ENCODE data around the gene PGAP2. TPM values are rescaled to one million over a fixed set of nuclear protein-coding genes. Genes with fewer than 3 reads are reported as not detected.

The PGAP2 gene
- total and polyA plus RNA-seq, 8 donors, result 13.5 to 32.9 (median 18.8) TPM

DNA sequence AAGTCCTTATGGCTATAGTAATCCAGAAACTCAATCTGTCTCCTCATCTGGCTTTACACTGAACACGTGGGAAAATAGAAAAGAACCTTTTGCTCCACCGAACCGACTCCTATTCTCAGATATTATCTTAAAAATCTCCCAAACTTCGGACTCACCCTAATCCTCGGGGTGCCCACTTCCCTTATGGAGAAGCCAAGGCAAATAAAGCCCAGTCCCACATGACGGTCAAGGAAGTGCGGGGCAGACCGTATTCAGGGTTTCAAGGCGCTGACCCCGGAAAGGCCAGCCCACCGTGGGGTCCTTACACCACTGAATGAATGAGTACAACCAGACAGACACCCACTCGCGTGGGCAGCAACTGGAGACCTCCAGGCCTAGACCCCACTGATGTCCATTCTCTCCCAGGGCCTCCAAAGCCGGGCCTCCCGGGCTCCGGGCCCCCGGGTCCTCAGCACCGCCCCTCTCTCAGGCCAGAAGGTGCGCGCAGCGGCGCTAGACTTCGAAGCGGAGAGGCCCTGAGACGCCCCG is 11.5 kb upstream of the PGAP2 start:
- intact Hi-C loops (cut with DNase I), result no loop called here
- DNase-seq, result no peak
- TF ChIP-seq, protein P1, sequence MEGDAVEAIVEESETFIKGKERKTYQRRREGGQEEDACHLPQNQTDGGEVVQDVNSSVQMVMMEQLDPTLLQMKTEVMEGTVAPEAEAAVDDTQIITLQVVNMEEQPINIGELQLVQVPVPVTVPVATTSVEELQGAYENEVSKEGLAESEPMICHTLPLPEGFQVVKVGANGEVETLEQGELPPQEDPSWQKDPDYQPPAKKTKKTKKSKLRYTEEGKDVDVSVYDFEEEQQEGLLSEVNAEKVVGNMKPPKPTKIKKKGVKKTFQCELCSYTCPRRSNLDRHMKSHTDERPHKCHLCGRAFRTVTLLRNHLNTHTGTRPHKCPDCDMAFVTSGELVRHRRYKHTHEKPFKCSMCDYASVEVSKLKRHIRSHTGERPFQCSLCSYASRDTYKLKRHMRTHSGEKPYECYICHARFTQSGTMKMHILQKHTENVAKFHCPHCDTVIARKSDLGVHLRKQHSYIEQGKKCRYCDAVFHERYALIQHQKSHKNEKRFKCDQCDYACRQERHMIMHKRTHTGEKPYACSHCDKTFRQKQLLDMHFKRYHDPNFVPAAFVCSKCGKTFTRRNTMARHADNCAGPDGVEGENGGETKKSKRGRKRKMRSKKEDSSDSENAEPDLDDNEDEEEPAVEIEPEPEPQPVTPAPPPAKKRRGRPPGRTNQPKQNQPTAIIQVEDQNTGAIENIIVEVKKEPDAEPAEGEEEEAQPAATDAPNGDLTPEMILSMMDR (IDR thresholded peaks at IDR 0.05), result no peak

DNA sequence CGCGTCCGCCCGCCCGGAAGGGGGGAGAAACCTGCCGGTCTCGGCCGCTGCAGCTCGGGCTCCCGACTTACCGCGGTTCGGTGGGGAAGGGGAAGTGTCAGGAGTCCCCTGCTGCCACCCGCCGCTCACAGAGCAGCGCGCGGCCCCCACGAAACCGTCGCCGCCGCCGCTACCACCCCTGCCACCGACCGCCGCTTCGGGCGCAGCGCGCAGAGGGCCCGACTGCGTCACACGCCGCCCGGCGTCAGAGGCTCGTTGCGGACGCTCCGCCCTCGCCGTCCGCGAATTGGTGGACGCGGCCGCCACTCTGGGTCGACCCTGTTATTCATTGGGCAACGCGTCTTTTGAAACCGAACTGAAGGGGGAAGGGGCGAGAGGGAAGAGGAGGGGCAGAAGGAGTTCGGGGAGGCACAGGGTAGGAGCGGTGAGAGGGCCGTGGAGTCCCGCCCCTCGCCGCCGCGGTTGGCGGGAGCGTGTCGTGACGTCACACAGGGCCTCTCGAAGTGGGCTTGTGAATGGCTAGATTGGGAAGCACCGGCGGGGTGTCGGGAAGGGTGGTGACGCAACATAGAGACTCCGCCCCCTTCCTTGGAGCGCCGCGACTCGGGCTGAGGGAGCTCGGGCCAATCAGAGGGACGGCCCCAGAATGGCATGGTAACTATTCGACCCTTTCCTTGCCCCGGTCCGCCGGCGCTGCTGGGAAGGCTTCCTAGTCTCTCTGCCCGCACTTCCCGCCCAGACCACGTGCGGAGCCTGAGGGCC is 10.8 kb upstream of the PGAP2 start, which contains the start of gene NUP98:
Gene NUP98, minus strand, starts transcription at position 226 of the 762 bp plus-strand sequence. CDS start 15,437 bp downstream, outside the sequence.
- H3K9me3 ChIP-seq, result no peaks in the 10 kb centered on the region
- DNase-seq (peak; percentile 98 to 100 (median 100)), FAIRE-seq (peak; percentile 97), ATAC-seq (peak; percentile 90 to 95 (median 93))
- peak within 1 kb of the TSS; percentile 75 to 95 (median 93) for H3K27ac ChIP-seq
- H3K36me3 ChIP-seq, result peaks cover 0 to 18% (median 0%) of the 10 kb centered on the region in 3 donors
- peak within 1 kb of the TSS; percentile 58 to 99 (median 77) for H3K4me3 ChIP-seq
- no peaks in the 10 kb centered on the region for H3K27me3 ChIP-seq
- TF ChIP-seq, protein P1 (IDR thresholded peaks at IDR 0.05), result no peak
- intact Hi-C loops (cut with DNase I), result no loop called here
- WGBS, 2 donors, result 0% methylated on average over 84 to 86 of the region's 86 CpGs
- peaks cover 7 to 16% (median 13%) of the 10 kb centered on the region in 3 donors for H3K4me1 ChIP-seq

More for the DNA sequence above, 11.5 kb upstream of the PGAP2 start:
- ATAC-seq (peak; percentile 23 to 52 (median 45)), FAIRE-seq (no peak)
- 0 to 1% methylated on average over 23 to 26 of the region's 26 CpGs for WGBS, 2 donors
- H3K36me3 ChIP-seq, result peaks cover 0 to 18% (median 0%) of the 10 kb centered on the region in 3 donors
- H3K9me3 ChIP-seq, result no peaks in the 10 kb centered on the region
- H3K4me1 ChIP-seq, result peaks cover 7 to 16% (median 13%) of the 10 kb centered on the region in 3 donors
- no peaks in the 10 kb centered on the region for H3K27me3 ChIP-seq
- peak overlapping the region; percentile 58 to 99 (median 77) for H3K4me3 ChIP-seq
- H3K27ac ChIP-seq, result peak overlapping the region; percentile 75 to 95 (median 93)

DNA sequence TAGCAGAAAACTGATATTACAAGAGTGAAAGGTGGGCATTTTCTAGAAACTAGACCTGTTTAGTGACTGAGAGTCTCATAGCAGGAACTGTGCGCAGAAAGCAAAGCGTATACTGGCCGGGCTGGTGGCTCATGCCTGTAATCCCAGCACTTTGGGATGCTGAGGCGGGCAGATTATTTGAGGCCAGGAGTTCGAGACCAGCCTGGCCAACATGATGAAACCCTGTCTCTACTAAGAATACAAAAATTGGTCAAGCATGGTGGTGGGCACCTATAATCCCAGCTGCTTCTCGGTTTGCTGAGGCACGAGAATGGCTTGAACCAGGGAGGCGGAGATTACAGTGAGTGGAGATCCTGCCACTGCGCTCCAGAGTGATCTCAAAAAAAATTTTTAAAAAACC is 9.2 kb upstream of the PGAP2 start:
- Histone ChIP-seq H3K36me3 (peaks cover 0 to 1% (median 0%) of the 10 kb centered on the region in 3 donors), H3K27ac (no peak overlapping the region), H3K9me3 (no peaks in the 10 kb centered on the region), H3K4me1 (peaks cover 7 to 16% (median 13%) of the 10 kb centered on the region in 3 donors), H3K4me3 (no peak overlapping the region), H3K27me3 (no peaks in the 10 kb centered on the region)
- DNase-seq, result no peak
- TF ChIP-seq, protein P1 (IDR thresholded peaks at IDR 0.05), result no peak
- ATAC-seq, result no peak
- FAIRE-seq, result no peak
- 93 to 98% methylated on average over 9 of the region's 9 CpGs for WGBS, 2 donors
- intact Hi-C loops (cut with DNase I), result no loop called here

DNA sequence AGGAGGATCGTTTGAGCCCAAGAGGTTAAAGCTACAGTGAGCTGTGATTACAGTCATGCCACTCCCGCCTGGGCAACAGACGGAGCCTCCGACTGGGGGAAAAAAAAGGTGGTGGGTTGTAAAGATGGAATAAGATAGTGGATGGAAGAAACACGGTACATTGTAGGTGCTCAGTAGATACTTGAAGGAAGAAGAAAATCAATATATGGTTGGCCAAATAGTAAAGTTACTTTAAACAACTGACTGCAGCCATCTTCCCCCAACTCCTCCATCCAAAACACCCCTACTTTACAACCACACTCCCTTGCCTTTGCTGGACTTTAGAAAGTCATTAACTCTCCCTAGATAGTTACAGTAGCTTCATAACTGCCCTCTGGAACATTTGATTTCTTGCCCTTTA is 8.5 kb upstream of the PGAP2 start:
- FAIRE-seq, result no peak
- WGBS, 2 donors, result 71 to 88% methylated on average over 5 of the region's 5 CpGs

More for the DNA sequence above, 8.5 kb upstream of the PGAP2 start:
- H3K4me3 ChIP-seq, result no peak overlapping the region
- no peaks in the 10 kb centered on the region for H3K9me3 ChIP-seq
- ATAC-seq (no peak), DNase-seq (no peak)
- no peaks in the 10 kb centered on the region for H3K27me3 ChIP-seq
- intact Hi-C loops (cut with DNase I), result no loop called here
- TF ChIP-seq, protein P1 (IDR thresholded peaks at IDR 0.05), result no peak
- no peaks in the 10 kb centered on the region for H3K36me3 ChIP-seq
- no peak overlapping the region for H3K27ac ChIP-seq
- H3K4me1 ChIP-seq, result peaks cover 3 to 16% (median 10%) of the 10 kb centered on the region in 3 donors

Measured in pancreas (tissue), 10 donors.